SH-SY5Y (cell line): ENCODE results near the gene PLCG1.

Experiments
- GATA2 ChIP-seq: IDR thresholded peaks from 2 replicates; pipeline ENCODE4 v1.6.1; 2011; ENCODE audit warnings: mild to moderate bottlenecking, low read depth, low read length
- GATA3 ChIP-seq: IDR thresholded peaks from 2 replicates; pipeline ENCODE4 v1.6.1; 2011; ENCODE audit warnings: low read depth, mild to moderate bottlenecking, low read length, moderate library complexity

- TF ChIP-seq GATA2 (no peak), GATA3 (no peak)
Observed at GRCh38 chr20:41100001-41100480, 37.3 kb upstream of the PLCG1 start.
